ENCODE measurements around the gene APOBEC3C. TPM values are rescaled to one million over a fixed set of nuclear protein-coding genes. Genes with fewer than 3 reads are reported as not detected.
"Not testable (repeated sequence)": the region's sequence is repeated elsewhere in the genome, so short reads cannot be mapped to it uniquely, and the experiment has no call there.

The APOBEC3C gene
- total RNA-seq, 2 donors from 2014 or later = 115 to 128 TPM

- not testable (repeated sequence) for H3K27me3 Mint-ChIP-seq; ATAC-seq (replicated peaks); H3K4me3 Mint-ChIP-seq; H3K4me1 Mint-ChIP-seq; H3K27ac Mint-ChIP-seq; H3K9me3 Mint-ChIP-seq
- H3K36me3 Mint-ChIP-seq (ENCODE audit: low read depth) = peaks cover 30% of the 10 kb centered on the region
Observed at GRCh38 chr22:39045136-39045535, 31.1 kb downstream of the APOBEC3C start.

GRCh38 chr22:39049486-39049885 lies 35.4 kb downstream of the APOBEC3C start:
- not testable (repeated sequence) for H3K27me3 Mint-ChIP-seq; H3K9me3 Mint-ChIP-seq; H3K27ac Mint-ChIP-seq; H3K4me1 Mint-ChIP-seq; ATAC-seq (replicated peaks); H3K4me3 Mint-ChIP-seq
- H3K36me3 Mint-ChIP-seq (ENCODE audit: low read depth) = peaks cover 21% of the 10 kb centered on the region

- not testable (repeated sequence) for H3K4me3 Mint-ChIP-seq; ATAC-seq (replicated peaks); H3K27ac Mint-ChIP-seq; H3K4me1 Mint-ChIP-seq; H3K27me3 Mint-ChIP-seq; H3K36me3 Mint-ChIP-seq (ENCODE audit: low read depth); H3K9me3 Mint-ChIP-seq
Observed at GRCh38 chr22:39051844-39052495, 37.9 kb downstream of the APOBEC3C start.

- H3K4me1 Mint-ChIP-seq = no peaks in the 10 kb centered on the region
- H3K9me3 Mint-ChIP-seq = no peaks in the 10 kb centered on the region
- no peak overlapping the region for H3K4me3 Mint-ChIP-seq
- no peak for ATAC-seq (replicated peaks)
- no peaks in the 10 kb centered on the region for H3K36me3 Mint-ChIP-seq (ENCODE audit: low read depth)
- no peaks in the 10 kb centered on the region for H3K27me3 Mint-ChIP-seq
- H3K27ac Mint-ChIP-seq = no peak overlapping the region
Observed at GRCh38 chr22:39055658-39056057, 41.6 kb downstream of the APOBEC3C start.

- H3K36me3 Mint-ChIP-seq (ENCODE audit: low read depth); H3K4me1 Mint-ChIP-seq: not testable (repeated sequence)
Observed at GRCh38 chr22:39061290-39061689, 47.2 kb downstream of the APOBEC3C start.

GRCh38 chr22:39061951-39062350 lies 47.9 kb downstream of the APOBEC3C start:
- H3K9me3 Mint-ChIP-seq; H3K27ac Mint-ChIP-seq; H3K27me3 Mint-ChIP-seq; H3K4me1 Mint-ChIP-seq; H3K4me3 Mint-ChIP-seq; H3K36me3 Mint-ChIP-seq (ENCODE audit: low read depth); ATAC-seq (replicated peaks): not testable (repeated sequence)

More at GRCh38 chr22:39061290-39061689, 47.2 kb downstream of the APOBEC3C start:
- H3K4me3 Mint-ChIP-seq; H3K27me3 Mint-ChIP-seq; H3K27ac Mint-ChIP-seq; ATAC-seq (replicated peaks); H3K9me3 Mint-ChIP-seq: not testable (repeated sequence)

GRCh38 chr22:39063904-39064303 lies 49.8 kb downstream of the APOBEC3C start:
- ATAC-seq (replicated peaks); H3K27ac Mint-ChIP-seq; H3K4me3 Mint-ChIP-seq; H3K27me3 Mint-ChIP-seq; H3K9me3 Mint-ChIP-seq; H3K36me3 Mint-ChIP-seq (ENCODE audit: low read depth); H3K4me1 Mint-ChIP-seq: not testable (repeated sequence)

- not testable (repeated sequence) for H3K4me1 Mint-ChIP-seq, H3K27me3 Mint-ChIP-seq
- peak; percentile 41 for ATAC-seq (replicated peaks)
Observed at GRCh38 chr22:39066442-39067276, 52.6 kb downstream of the APOBEC3C start.

GRCh38 chr22:39068033-39068785 lies 54.2 kb downstream of the APOBEC3C start:
- Mint-ChIP-seq H3K27ac (no peak overlapping the region), H3K27me3 (no peaks in the 10 kb centered on the region), H3K36me3 (ENCODE audit: low read depth) (no peaks in the 10 kb centered on the region)

More at GRCh38 chr22:39066442-39067276, 52.6 kb downstream of the APOBEC3C start:
- H3K27ac Mint-ChIP-seq; H3K4me3 Mint-ChIP-seq; H3K36me3 Mint-ChIP-seq (ENCODE audit: low read depth); H3K9me3 Mint-ChIP-seq: not testable (repeated sequence)

More at GRCh38 chr22:39068033-39068785, 54.2 kb downstream of the APOBEC3C start:
- Mint-ChIP-seq H3K4me3 (no peak overlapping the region), H3K9me3 (no peaks in the 10 kb centered on the region), H3K4me1 (no peaks in the 10 kb centered on the region)
- no peak for ATAC-seq (replicated peaks)

Other genes with a start within 250 kb of the APOBEC3C start
- 1 to 10 TPM; 5.0 to 5.2 TPM for gene DNAL4, start 220.1 kb upstream of the APOBEC3C start, total RNA-seq
- under 1 TPM; 0.77 to 0.82 TPM for gene NPTXR, start 170.2 kb upstream of the APOBEC3C start, total RNA-seq
- 10 to 100 TPM; 60.1 to 62.9 TPM for gene CBX6, start 142.0 kb upstream of the APOBEC3C start, total RNA-seq
- gene APOBEC3A, start 56.6 kb upstream of the APOBEC3C start, total RNA-seq = not detected
- gene APOBEC3B, start 31.9 kb upstream of the APOBEC3C start, total RNA-seq = 10 to 100 TPM in 1 of 2 donors, 1 to 10 TPM in 1; 9.2 to 33.6 TPM
- 10 to 100 TPM; 30.7 to 51.8 TPM for gene APOBEC3D, start 6.9 kb downstream of the APOBEC3C start, total RNA-seq
- 10 to 100 TPM; 20.4 to 32.5 TPM for gene APOBEC3F, start 26.6 kb downstream of the APOBEC3C start, total RNA-seq
- 10 to 100 TPM; 68.3 to 72.6 TPM for gene APOBEC3G, start 63.0 kb downstream of the APOBEC3C start, total RNA-seq
- gene APOBEC3H, start 83.0 kb downstream of the APOBEC3C start, total RNA-seq = 10 to 100 TPM; 20.6 to 33.0 TPM
- 10 to 100 TPM; 21.5 to 82.9 TPM for gene CBX7, start 138.4 kb downstream of the APOBEC3C start, total RNA-seq
- 10 to 100 TPM in 1 of 2 donors, 1 to 10 TPM in 1; 5.2 to 11.3 TPM for gene PDGFB, start 230.7 kb downstream of the APOBEC3C start, total RNA-seq